A549 (cell line): Measurements from ENCODE around the gene GHITM. TPM values are rescaled to one million over a fixed set of nuclear protein-coding genes. Genes with fewer than 3 reads are reported as not detected.
"Not testable (repeated sequence)": the region's sequence is repeated elsewhere in the genome, so short reads cannot be mapped to it uniquely, and the experiment has no call there.

Experiments
- ATAC-seq, 2 experiments: fragments of 200-7000 bp in 1 of 2; fragments of >200 bp in 1 of 2; cut with Nextera tagmentation in 1 of 2; cut with Tn5 transposase in 1 of 2; 3 replicates each; pipeline versions ENCODE4 v1.8.0 to v1.9.1; 2018 to 2020; ENCODE audit warnings: mild to moderate bottlenecking in 1 of 2, moderate library complexity in 1 of 2
- CTCF ChIA-PET: fragments of 300-600 bp; sonication (Branson Sonifier 250); formaldehyde crosslinking; extraction: SDS; loops from one replicate; lab custom pipeline; 2021; ENCODE audit warnings: antibody characterized with exemption, inconsistent platforms; lab: Yijun Ruan, JAX
- POLR2A ChIA-PET: fragments of 350-600 bp; formaldehyde crosslinking; extraction: SDS; loops from one replicate; lab custom pipeline; 2021; ENCODE audit warnings: antibody characterized with exemption, inconsistent platforms; lab: Yijun Ruan, JAX
- DNase-seq, 2 experiments: peaks; one replicate each; pipeline versions ENCODE4 v3.0.0 to v3.0.0-alpha.2; 2011 to 2016; ENCODE audit warnings: low read depth in 1 of 2, low spot score in 1 of 2
- FAIRE-seq: peaks from 2 replicates; lab custom pipeline; 2011; peaks lifted over from hg19 to GRCh38; lab: Jason Lieb, UNC
- H3K27ac ChIP-seq, 2 experiments: fragments of >200 bp; sonication (Bioruptor Twin); formaldehyde crosslinking; 3 replicates each; pipeline ENCODE4 v1.5.1; 2016 to 2017
- H3K4me1 ChIP-seq: fragments of >200 bp; sonication (Bioruptor Twin); formaldehyde crosslinking; 3 replicates; pipeline ENCODE4 v1.6.1; 2016
- H3K4me2 ChIP-seq: fragments of >200 bp; sonication (Bioruptor Twin); formaldehyde crosslinking; 3 replicates; pipeline ENCODE4 v1.6.1; 2016
- H3K4me3 ChIP-seq: fragments of >200 bp; sonication (Bioruptor Twin); formaldehyde crosslinking; 3 replicates; pipeline ENCODE4 v1.5.1; 2016
- H3K9me3 ChIP-seq: fragments of >200 bp; sonication (Bioruptor Twin); formaldehyde crosslinking; 3 replicates; pipeline ENCODE4 v1.6.1; 2016
- BHLHE40 ChIP-seq: IDR thresholded peaks from 2 replicates; pipeline ENCODE4 v1.6.1; 2012; ENCODE audit warnings: low read depth, low read length, inconsistent platforms
- CHD4 ChIP-seq: fragments of 200-600 bp; sonication (generic); IDR thresholded peaks from 2 replicates; pipeline ENCODE4 v1.6.1; 2016; ENCODE audit warnings: antibody characterized with exemption, mild to moderate bottlenecking, borderline replicate concordance
- EHF ChIP-seq: fragments of 250-450 bp; sonication (Bioruptor Pico); IDR thresholded peaks from 2 replicates; pipeline ENCODE4 v1.5.0; 2020; ENCODE audit warnings: mild to moderate bottlenecking
- EHMT2 ChIP-seq: fragments of 200-600 bp; sonication (generic); IDR thresholded peaks from 2 replicates; pipeline ENCODE4 v1.6.1; 2016; ENCODE audit warnings: antibody characterized with exemption, low read depth, mild to moderate bottlenecking, moderate library complexity
- EP300 ChIP-seq, 2 experiments: fragments of >200 bp; sonication (Bioruptor Twin); formaldehyde crosslinking; IDR thresholded peaks; 2 replicates in 1 of 2; 3 replicates in 1 of 2; pipeline ENCODE4 v1.6.1; 2016 to 2017
- GATA3 ChIP-seq: IDR thresholded peaks from 2 replicates; pipeline ENCODE4 v1.6.1; 2012; ENCODE audit warnings: borderline replicate concordance
- HDAC2 ChIP-seq: fragments of 200-600 bp; sonication (generic); IDR thresholded peaks from 2 replicates; pipeline ENCODE4 v1.6.1; 2016
- HOXA7 ChIP-seq: fragments of 250-450 bp; sonication (Bioruptor Pico); IDR thresholded peaks from 2 replicates; pipeline ENCODE4 v1.5.0; 2020; ENCODE audit warnings: mild to moderate bottlenecking, moderate library complexity
- KDM5A ChIP-seq: fragments of 200-600 bp; sonication (generic); IDR thresholded peaks from 2 replicates; pipeline ENCODE4 v1.6.1; 2016; ENCODE audit warnings: antibody characterized with exemption, mild to moderate bottlenecking
- MAFK ChIP-seq: fragments of 450-650 bp; IDR thresholded peaks from 2 replicates; pipeline ENCODE4 v1.6.1; 2014; ENCODE audit not compliant: partially characterized antibody
- RARB ChIP-seq: fragments of 250-450 bp; sonication (Bioruptor Pico); IDR thresholded peaks from 2 replicates; pipeline ENCODE4 v1.8.0; 2021; ENCODE audit warnings: mild to moderate bottlenecking, moderate library complexity
- ZFP36 ChIP-seq: fragments of 450-650 bp; IDR thresholded peaks from 2 replicates; pipeline ENCODE4 v1.6.1; 2014; ENCODE audit warnings: borderline replicate concordance; ENCODE audit not compliant: partially characterized antibody
- ZSCAN20 ChIP-seq: fragments of 250-450 bp; sonication (Bioruptor Pico); IDR thresholded peaks from 2 replicates; pipeline ENCODE4 v1.8.0; 2022; ENCODE audit warnings: mild to moderate bottlenecking, moderate library complexity
- WGBS: methylation state at CpG from one replicate; pipeline ENCODE4 v1.1.6; 2017; ENCODE audit errors: missing lambda C conversion rate; 5-methylcytosine and 5-hydroxymethylcytosine counted together
- polyA plus RNA-seq, 4 experiments: library from polyadenylated mRNA; depleted of rRNA in 3 of 4; stranded (reverse); fragments of >200 nt; fragmentation: RNase III in 1 of 4; extraction: RNeasy Plus Mini Kit Qiagen cat#74134 plus additional on column Dnase treatment in 1 of 4; gene quantifications; 2 replicates in 3 of 4; 3 replicates in 1 of 4; pipeline ENCODE4 v1.2.3, GENCODE V29; 2011 to 2017

GHITM gene
- polyA plus RNA-seq, 2 of the 4 experiments (the other 2 are of a cell fraction), result 220 to 360 TPM

DNA sequence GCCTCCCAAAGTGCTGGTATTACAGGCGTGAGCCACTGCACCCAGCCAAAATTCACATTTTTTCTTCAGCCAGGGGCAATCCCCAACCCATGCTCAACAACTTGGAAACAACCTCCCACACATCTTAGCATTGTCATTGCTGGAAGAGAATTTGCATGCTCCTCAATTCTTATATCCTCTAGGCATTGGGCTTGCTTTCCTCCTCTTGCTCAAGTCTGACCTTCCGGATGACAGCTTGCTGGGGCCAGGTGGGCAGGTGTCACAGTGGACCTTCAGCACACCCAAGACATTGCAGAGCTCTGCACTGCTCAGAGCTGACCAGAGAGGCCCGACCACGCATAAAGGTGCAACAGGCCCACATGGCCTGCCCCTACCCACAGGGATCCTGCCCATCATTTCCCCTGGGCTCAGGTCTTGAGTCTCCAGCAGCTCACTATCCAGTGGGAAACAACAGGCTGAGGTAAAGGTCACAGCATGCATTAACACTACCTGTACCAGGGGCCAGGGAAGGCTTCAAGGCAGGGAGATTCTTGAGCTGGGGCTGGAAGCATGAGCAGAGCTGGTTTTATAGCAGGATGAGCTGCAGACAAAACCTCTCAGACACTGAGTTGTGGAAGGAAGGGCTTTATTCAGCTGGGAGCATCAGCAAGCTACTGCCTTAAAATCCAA is 27.4 kb downstream of the GHITM start (continued):
- TF ChIP-seq KDM5A (no peak), MAFK (no peak), ZSCAN20 (CRISPR knock-in tag) (no peak), RARB (CRISPR knock-in tag) (no peak), EHMT2 (no peak), HOXA7 (CRISPR knock-in tag) (no peak), CHD4 (no peak), HDAC2 (no peak), EHF (CRISPR knock-in tag) (no peak), GATA3 (no peak), EP300 (IDR thresholded peaks at IDR 0.05) (no peak)
- TF ChIP-seq, all 56 proteins: peak for 0

DNA sequence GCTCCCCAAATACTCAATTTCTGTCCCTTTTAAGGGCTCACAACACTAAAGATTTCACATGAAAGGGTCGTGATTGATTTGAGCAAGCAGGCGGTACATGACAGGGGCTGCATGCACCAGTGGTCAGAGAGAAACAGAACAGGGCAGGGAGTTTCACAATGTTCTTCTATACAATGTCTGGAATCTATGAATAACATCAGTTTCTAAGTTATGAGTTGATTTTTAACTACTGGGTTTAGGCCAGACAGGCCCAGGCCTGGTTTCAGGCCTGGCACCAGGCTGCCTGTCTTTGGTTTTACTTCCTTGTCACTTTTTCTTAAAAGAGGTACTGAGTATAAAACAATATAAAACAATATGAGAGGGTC is 28.0 kb downstream of the GHITM start:
- H3K4me2 ChIP-seq, ATAC-seq, H3K27ac ChIP-seq, H3K4me1 ChIP-seq, H3K9me3 ChIP-seq, DNase-seq, FAIRE-seq, H3K4me3 ChIP-seq, POLR2A ChIA-PET: not testable (repeated sequence)
- CTCF ChIA-PET, result interaction anchor here (1.4 kb wide), 1 partner anchor 13 kb away, joined by 3 read pairs; no protein-coding TSS in a partner anchor
- 82% methylated on average over 2 of the region's 2 CpGs for WGBS

DNA sequence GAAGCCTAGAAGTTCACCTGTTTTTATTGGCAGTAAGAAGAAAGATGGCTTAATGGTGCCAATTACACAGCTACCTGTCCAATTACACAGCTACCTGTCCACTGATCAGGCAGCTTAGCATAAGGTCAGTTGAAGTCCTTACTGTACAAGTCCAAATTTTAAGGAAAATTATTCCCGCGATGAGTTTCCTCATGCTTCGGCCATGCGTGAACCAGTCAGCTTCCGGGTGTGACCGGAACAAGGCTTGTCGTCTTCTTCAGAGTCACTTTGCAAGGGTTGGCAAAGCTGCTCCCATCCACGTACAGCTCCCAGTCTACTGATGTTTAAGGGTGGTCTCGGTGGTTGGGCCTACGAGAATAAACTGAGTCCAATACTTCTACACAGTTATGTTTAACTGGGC is 29.1 kb downstream of the GHITM start:
- H3K27ac ChIP-seq, H3K4me3 ChIP-seq, H3K4me2 ChIP-seq, H3K4me1 ChIP-seq, POLR2A ChIA-PET, FAIRE-seq, DNase-seq, ATAC-seq, H3K9me3 ChIP-seq: not testable (repeated sequence)
- CTCF ChIA-PET, result interaction anchor here (1.0 kb wide), 2 partner anchors 9 kb away, joined by 3 read pairs; no protein-coding TSS in a partner anchor
- 83% methylated on average over 10 of the region's 10 CpGs for WGBS

- WGBS, result 52% methylated on average over 2 of the region's 2 CpGs
- H3K27ac ChIP-seq, FAIRE-seq, H3K4me3 ChIP-seq, CTCF ChIA-PET, H3K4me1 ChIP-seq, H3K4me2 ChIP-seq, H3K9me3 ChIP-seq, DNase-seq, ATAC-seq, POLR2A ChIA-PET: not testable (repeated sequence)
Measured at GRCh38 chr10:84171237-84171636, 31.9 kb downstream of the GHITM start.

DNA sequence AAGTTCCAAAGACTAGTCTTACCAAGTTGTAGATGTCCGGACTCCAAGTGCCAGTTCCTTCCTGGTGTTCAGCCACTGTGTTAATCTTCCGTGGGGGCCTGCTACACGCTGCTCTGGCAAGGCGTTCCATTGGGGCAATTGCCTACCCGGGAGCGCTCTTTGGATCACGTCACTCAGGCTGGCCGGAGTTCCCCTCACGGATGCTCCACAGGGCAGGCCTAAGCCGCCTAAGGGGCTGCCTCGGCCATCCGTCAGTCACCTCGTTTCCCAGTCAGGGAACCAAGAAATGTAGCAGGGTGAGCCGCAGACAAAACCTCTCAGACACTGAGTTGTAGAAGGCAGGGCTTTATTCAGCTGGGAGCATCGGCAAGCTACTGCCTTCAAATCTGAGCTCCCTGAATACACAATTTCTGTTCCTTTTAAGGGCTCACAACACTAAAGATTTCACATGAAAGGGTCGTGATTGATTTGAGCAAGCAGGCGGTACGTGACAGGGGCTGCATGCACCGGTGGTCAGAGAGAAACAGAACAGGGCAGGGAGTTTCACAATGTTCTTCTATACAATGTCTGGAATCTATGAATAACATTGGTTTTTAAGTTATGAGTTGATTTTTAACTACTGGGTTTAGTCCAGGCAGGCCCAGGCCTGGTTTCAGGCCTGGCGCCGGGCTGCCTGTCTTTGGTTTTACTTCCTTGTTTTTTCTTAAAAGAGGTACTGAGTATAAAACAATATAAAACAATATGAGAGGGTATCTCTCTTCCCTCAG is 32.6 kb downstream of the GHITM start:
- H3K9me3 ChIP-seq, ATAC-seq, H3K4me3 ChIP-seq, FAIRE-seq, DNase-seq, POLR2A ChIA-PET, H3K27ac ChIP-seq, CTCF ChIA-PET, H3K4me1 ChIP-seq, H3K4me2 ChIP-seq: not testable (repeated sequence)
- 79% methylated on average over 14 of the region's 21 CpGs for WGBS

GRCh38 chr10:84172467-84173356 is 33.4 kb downstream of the GHITM start:
- ChIA-PET CTCF (no interaction called here), POLR2A (no interaction called here)
- Histone ChIP-seq H3K4me2 (no peak overlapping the region), H3K9me3 (no peaks in the 10 kb centered on the region), H3K4me1 (no peaks in the 10 kb centered on the region), H3K27ac (no peak overlapping the region), H3K4me3 (no peak overlapping the region)
- WGBS, result 66% methylated on average over 9 of the region's 9 CpGs
- TF ChIP-seq BHLHE40 (no peak), ZFP36 (no peak)
- ATAC-seq (no peak), FAIRE-seq (no peak), DNase-seq (no peak)
